Subcutaneous abdominal adipose tissue (tissue), 5 donors: ENCODE results near the gene RPS6KC1.

Experiments used
- H3K27ac ChIP-seq: one replicate; pipeline ENCODE4 v1.7.0; 2013; ENCODE audit warnings: low read depth, mild to moderate bottlenecking, inconsistent platforms, low read length, moderate library complexity
- H3K27me3 ChIP-seq, 5 donors: one replicate each; pipeline ENCODE4 v1.7.0; 2013; ENCODE audit warnings: low read length in 5 of 5, inconsistent platforms in 1 of 5; ENCODE audit not compliant: control insufficient read depth in 5 of 5, insufficient read depth in 4 of 5
- H3K36me3 ChIP-seq, 5 donors: one replicate each; pipeline ENCODE4 v1.7.0; 2013; ENCODE audit warnings: low read length in 5 of 5; ENCODE audit not compliant: control insufficient read depth in 5 of 5, insufficient read depth in 5 of 5
- H3K4me1 ChIP-seq, 5 donors: one replicate each; pipeline ENCODE4 v1.7.0; 2013; ENCODE audit warnings: low read length in 5 of 5, mild to moderate bottlenecking in 3 of 5, moderate library complexity in 1 of 5; ENCODE audit not compliant: control insufficient read depth in 5 of 5, insufficient read depth in 5 of 5
- H3K4me3 ChIP-seq, 5 donors: one replicate each; pipeline ENCODE4 v1.7.0; 2013; ENCODE audit warnings: low read length in 5 of 5, low read depth in 1 of 5
- H3K9ac ChIP-seq, 5 donors: one replicate each; pipeline ENCODE4 v1.7.0; 2013; ENCODE audit warnings: low read length in 5 of 5, mild to moderate bottlenecking in 4 of 5, moderate library complexity in 3 of 5
- H3K9me3 ChIP-seq, 5 donors: one replicate each; pipeline ENCODE4 v1.7.0; 2013; ENCODE audit warnings: low read length in 5 of 5; ENCODE audit not compliant: control insufficient read depth in 5 of 5
- donor health status: healthy.
- donor health status: healthy.
- donor health status: healthy.
- donor health status: healthy.
- donor health status: healthy.

RPS6KC1 gene

GRCh38 chr1:213054733-213055591, 3.9 kb downstream of the RPS6KC1 start:
- Histone ChIP-seq H3K9me3 (no peaks in the 10 kb centered on the region), H3K4me1 (peaks cover 0 to 23% (median 17%) of the 10 kb centered on the region in 5 donors), H3K27ac (no peak overlapping the region), H3K4me3 (no peak overlapping the region), H3K36me3 (no peaks in the 10 kb centered on the region), H3K27me3 (no peaks in the 10 kb centered on the region), H3K9ac (no peak overlapping the region)

DNA sequence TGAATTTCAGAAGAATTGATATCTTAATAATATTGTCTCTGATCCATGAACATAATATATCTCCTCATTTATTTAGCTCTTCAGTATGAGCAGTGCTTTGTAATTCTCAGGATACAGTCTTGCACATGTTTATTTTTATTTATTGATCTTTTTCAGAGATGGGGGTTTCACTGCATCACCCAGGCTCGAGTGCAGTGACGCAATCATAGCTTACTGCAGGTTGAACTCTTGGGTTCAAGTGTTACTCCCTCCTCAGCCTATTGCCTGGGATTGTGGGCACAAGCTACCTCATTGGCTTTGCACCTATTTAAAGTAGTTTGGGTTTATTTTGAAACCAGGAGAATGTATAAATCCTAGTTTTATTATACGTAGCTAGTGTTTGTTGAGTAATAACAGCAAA, 4.7 kb downstream of the RPS6KC1 start:
- H3K36me3 ChIP-seq, result no peaks in the 10 kb centered on the region
- no peaks in the 10 kb centered on the region for H3K9me3 ChIP-seq
- peaks cover 0 to 17% (median 13%) of the 10 kb centered on the region in 5 donors for H3K4me1 ChIP-seq
- no peaks in the 10 kb centered on the region for H3K27me3 ChIP-seq
- no peak overlapping the region for H3K9ac ChIP-seq
- no peak overlapping the region for H3K27ac ChIP-seq
- no peak overlapping the region for H3K4me3 ChIP-seq

DNA sequence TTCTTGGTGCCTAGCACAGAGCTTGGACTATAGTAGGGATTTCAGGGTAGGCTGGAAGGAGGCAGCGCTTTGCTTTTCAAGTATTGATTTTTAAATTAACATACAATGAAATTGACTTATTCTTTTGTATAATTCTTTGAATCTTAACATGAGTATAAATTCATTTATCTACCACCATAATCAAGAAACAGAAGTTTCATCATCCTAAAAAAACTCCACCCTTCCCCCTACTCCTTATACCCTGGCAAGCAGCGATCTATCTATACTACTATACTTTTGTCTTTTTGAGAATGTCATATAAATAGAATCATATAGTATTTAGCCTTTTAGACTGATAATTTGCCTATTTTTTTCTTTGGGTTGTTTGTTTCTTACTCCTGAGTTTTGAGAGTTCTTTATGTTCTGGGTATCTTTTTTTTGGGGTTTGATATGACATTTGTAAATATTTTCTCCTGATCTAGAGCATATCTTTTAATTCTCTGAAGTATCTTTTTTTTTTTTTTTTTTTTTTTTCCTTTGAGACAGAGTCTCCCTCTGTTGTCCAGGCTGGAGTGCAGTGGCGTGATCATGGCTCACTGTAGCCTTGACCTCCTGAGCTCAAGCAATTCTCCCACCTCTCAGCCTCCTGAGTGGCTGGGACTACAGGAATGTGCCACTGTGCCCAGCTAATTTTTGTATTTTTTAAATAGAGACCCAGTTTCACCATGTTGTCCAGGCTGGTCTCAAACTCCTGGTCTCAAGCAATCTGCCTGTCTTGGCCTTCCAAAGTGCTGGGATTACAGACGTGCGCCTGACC, 6.4 kb downstream of the RPS6KC1 start:
- Histone ChIP-seq H3K9me3 (no peaks in the 10 kb centered on the region), H3K4me1 (peaks cover 0 to 5% (median 3%) of the 10 kb centered on the region in 5 donors), H3K36me3 (no peaks in the 10 kb centered on the region), H3K4me3 (no peak overlapping the region), H3K27me3 (no peaks in the 10 kb centered on the region), H3K9ac (no peak overlapping the region), H3K27ac (no peak overlapping the region)

DNA sequence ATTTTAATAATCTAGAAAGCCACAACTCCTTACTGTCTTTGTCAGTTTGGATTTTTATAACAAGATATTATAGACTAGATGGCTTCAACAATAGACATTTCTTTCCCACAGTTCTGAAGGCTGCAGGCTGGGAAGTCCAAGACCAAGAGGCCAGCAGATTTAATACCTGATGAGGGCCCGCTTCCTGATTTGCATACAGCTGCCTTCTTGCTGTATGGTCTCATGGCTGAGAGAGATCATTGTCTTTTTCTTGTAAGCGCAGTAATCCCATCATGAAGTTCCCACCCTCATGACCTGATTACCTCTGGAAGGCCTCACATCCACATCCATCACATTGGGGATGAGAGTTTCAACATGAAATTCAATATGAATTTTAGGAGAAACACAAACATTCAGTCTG, 9.8 kb downstream of the RPS6KC1 start:
- Histone ChIP-seq H3K27me3 (no peaks in the 10 kb centered on the region), H3K36me3 (no peaks in the 10 kb centered on the region), H3K4me1 (peaks cover 0 to 8% (median 0%) of the 10 kb centered on the region in 5 donors), H3K9me3 (no peaks in the 10 kb centered on the region), H3K9ac (no peak overlapping the region), H3K27ac (no peak overlapping the region), H3K4me3 (no peak overlapping the region)

- H3K9ac ChIP-seq, result no peak overlapping the region
- H3K4me3 ChIP-seq, result no peak overlapping the region
- H3K27me3 ChIP-seq, result no peaks in the 10 kb centered on the region
- peaks cover 0 to 8% (median 0%) of the 10 kb centered on the region in 5 donors for H3K4me1 ChIP-seq
- H3K27ac ChIP-seq, result no peak overlapping the region
- H3K36me3 ChIP-seq, result no peaks in the 10 kb centered on the region
- no peaks in the 10 kb centered on the region for H3K9me3 ChIP-seq
These were observed 10.2 kb downstream of the RPS6KC1 start for GRCh38 chr1:213061263-213061662.

GRCh38 chr1:213065800-213066199, 14.8 kb downstream of the RPS6KC1 start:
- Histone ChIP-seq H3K27me3 (no peaks in the 10 kb centered on the region), H3K27ac (no peak overlapping the region), H3K36me3 (no peaks in the 10 kb centered on the region), H3K4me3 (no peak overlapping the region), H3K9me3 (no peaks in the 10 kb centered on the region), H3K4me1 (peaks cover 0 to 12% (median 3%) of the 10 kb centered on the region in 5 donors), H3K9ac (no peak overlapping the region)

GRCh38 chr1:213066363-213066762, 15.3 kb downstream of the RPS6KC1 start:
- Histone ChIP-seq H3K4me1 (peaks cover 0 to 12% (median 3%) of the 10 kb centered on the region in 5 donors), H3K27me3 (no peaks in the 10 kb centered on the region), H3K4me3 (no peak overlapping the region), H3K36me3 (no peaks in the 10 kb centered on the region), H3K27ac (no peak overlapping the region), H3K9me3 (no peaks in the 10 kb centered on the region), H3K9ac (no peak overlapping the region)

DNA sequence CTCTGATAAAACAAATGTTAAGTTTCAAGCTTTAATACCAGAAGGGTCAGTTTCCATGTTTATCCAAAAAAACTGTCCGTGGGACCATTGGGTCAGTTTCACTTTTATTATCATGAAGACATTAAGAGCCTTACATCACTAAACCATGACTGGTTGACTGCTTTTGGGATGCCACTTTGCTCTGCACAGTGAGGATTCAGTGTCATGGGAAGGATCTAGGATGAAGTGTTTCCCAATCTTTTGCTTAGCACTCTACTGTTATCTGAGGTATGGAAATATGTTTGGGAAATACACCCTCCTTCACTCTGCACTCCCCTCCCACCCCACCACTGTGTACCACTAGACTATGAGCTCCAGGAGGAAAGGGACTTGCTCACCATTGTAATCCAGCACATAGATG, 16.3 kb downstream of the RPS6KC1 start:
- no peaks in the 10 kb centered on the region for H3K36me3 ChIP-seq
- no peak overlapping the region for H3K4me3 ChIP-seq
- no peaks in the 10 kb centered on the region for H3K9me3 ChIP-seq
- H3K27ac ChIP-seq, result no peak overlapping the region
- H3K9ac ChIP-seq, result no peak overlapping the region
- no peaks in the 10 kb centered on the region for H3K27me3 ChIP-seq
- H3K4me1 ChIP-seq, result peaks cover 0 to 12% (median 3%) of the 10 kb centered on the region in 5 donors

DNA sequence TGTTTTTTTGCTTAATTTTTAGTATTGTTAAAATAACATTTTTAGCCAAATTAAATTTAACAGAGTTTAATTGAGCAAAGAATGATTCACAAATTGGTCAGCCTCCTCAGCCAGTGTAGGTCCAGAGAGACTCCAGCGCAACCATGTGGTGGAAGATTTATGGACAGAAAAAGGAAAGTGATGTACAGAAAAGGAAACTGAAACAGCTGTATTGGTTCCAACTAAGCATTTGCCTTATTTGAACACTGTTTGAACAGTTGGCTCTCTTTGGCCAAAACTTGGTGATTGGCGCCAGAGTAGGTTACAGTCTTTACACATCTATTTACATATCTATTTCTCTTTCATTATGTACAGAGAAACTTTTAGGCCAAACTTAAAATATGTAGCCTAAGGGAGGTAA, 19.4 kb downstream of the RPS6KC1 start:
- no peak overlapping the region for H3K4me3 ChIP-seq
- H3K27ac ChIP-seq, result no peak overlapping the region
- no peak overlapping the region for H3K9ac ChIP-seq
- H3K36me3 ChIP-seq, result peaks cover 0 to 2% (median 0%) of the 10 kb centered on the region in 5 donors
- no peaks in the 10 kb centered on the region for H3K9me3 ChIP-seq
- H3K4me1 ChIP-seq, result peaks cover 0 to 9% (median 3%) of the 10 kb centered on the region in 5 donors
- H3K27me3 ChIP-seq, result no peaks in the 10 kb centered on the region

- no peak overlapping the region for H3K27ac ChIP-seq
These were observed 24.7 kb downstream of the RPS6KC1 start for GRCh38 chr1:213075725-213076124.

More at GRCh38 chr1:213075725-213076124, 24.7 kb downstream of the RPS6KC1 start:
- H3K9ac ChIP-seq, result no peak overlapping the region
- H3K4me1 ChIP-seq, result peaks cover 0 to under 1% (median 0%) of the 10 kb centered on the region in 5 donors
- peaks cover 0 to 6% (median 2%) of the 10 kb centered on the region in 5 donors for H3K36me3 ChIP-seq
- H3K27me3 ChIP-seq, result no peaks in the 10 kb centered on the region
- H3K4me3 ChIP-seq, result no peak overlapping the region
- no peaks in the 10 kb centered on the region for H3K9me3 ChIP-seq
